ENCODE measurements around the gene SINHCAF.

DNA sequence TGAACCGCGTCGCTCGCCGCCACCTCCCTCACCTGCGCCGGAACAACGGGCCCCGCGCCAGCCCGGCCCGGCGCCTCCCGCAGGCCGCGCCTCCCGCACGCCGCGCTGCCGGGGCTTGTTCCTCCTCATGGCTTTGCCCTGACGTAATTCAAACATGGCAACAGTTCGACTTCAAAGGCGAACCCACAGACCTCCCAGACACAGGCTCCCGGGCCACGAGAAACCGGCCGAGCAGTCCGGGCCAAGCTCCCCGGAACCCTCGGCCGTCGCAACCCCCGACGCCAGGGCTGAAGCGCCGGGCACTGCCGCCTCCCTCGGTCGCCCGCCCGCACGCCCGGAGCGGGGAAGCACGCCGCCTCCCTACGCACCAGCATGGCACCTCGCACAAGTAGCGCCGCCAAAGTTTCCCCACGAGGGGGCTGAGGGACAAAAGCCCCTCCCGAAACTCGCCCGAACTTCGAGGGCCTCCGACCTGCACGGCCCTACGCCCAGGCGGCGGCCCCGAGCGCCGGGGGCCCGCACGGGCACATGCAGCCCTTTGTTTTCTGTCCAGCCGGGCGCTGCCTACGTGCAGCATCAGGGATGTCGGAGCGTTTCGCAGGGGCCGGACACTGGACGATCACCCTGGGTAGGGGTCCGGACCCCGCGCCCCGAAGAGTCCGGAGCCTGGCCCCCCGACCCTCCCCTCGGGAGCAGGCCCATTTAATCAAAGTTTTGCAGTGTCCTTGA, 1.7 kb downstream of the SINHCAF start:
- no peak; the same call in 1 of the 2 replicates for TF ChIP-seq POLR2A (IDR thresholded peaks at IDR 0.05; ENCODE audit: low read depth, low read length)
- no peak for TF ChIP-seq POLR2AphosphoS5 (IDR thresholded peaks at IDR 0.05; ENCODE audit: low read depth, low read length)

All from GM12892 (cell line).